Colonic mucosa (tissue), 4 donors: ENCODE measurements around the gene STAT3. TPM values are rescaled to one million over a fixed set of nuclear protein-coding genes. Genes with fewer than 3 reads are reported as not detected.

Source experiments
- DNase-seq: peaks from one replicate; pipeline ENCODE4 v3.0.0-alpha.2; 2020
- H3K27ac ChIP-seq: fragments of 200-600 bp; one replicate; pipeline ENCODE4 v1.8.0; 2021
- H3K27me3 ChIP-seq: fragments of 200-600 bp; one replicate; pipeline ENCODE4 v1.8.0; 2021
- H3K36me3 ChIP-seq: fragments of 200-600 bp; one replicate; pipeline ENCODE4 v1.8.0; 2021
- H3K4me1 ChIP-seq: fragments of 200-600 bp; one replicate; pipeline ENCODE4 v1.8.0; 2021; ENCODE audit warnings: mild to moderate bottlenecking
- H3K4me3 ChIP-seq: fragments of 200-600 bp; one replicate; pipeline ENCODE4 v1.8.0; 2021
- H3K9ac ChIP-seq, 2 donors: one replicate each; pipeline ENCODE4 v1.7.0; 2013; ENCODE audit warnings: control low read depth in 2 of 2, low read depth in 2 of 2, low read length in 2 of 2
- H3K9me3 ChIP-seq: fragments of 200-600 bp; one replicate; pipeline ENCODE4 v1.8.0; 2021
- intact Hi-C: fragments of 100-400 bp; cut with DNase I; formaldehyde crosslinking; loops from one replicate; pipeline ENCODE4 v1.14.1; 2022
- total RNA-seq, 2 donors: library from RNA; stranded (reverse); fragmentation: NEBNext Ultra II Directional in 1 of 2; extraction: Animal tissue kit (Norgen Biotek cat#: 25700) in 1 of 2; gene quantifications; one replicate each; pipeline ENCODE4 v1.2.1, GENCODE V29; 2021
- TF ChIP-seq, protein P1 (sequence below): fragments of 200-600 bp; IDR thresholded peaks from one replicate; pipeline ENCODE4 v1.8.0; 2022; ENCODE audit warnings: antibody characterized with exemption, mild to moderate bottlenecking
- donor health status: healthy.
- donor health status: DM: no; HTN: no; CAD: no.
- donor health status: DM: no; HTN: no; CAD: no.

STAT3 gene
- total RNA-seq, 2 donors from 2014 or later = 137 to 216 TPM

DNA sequence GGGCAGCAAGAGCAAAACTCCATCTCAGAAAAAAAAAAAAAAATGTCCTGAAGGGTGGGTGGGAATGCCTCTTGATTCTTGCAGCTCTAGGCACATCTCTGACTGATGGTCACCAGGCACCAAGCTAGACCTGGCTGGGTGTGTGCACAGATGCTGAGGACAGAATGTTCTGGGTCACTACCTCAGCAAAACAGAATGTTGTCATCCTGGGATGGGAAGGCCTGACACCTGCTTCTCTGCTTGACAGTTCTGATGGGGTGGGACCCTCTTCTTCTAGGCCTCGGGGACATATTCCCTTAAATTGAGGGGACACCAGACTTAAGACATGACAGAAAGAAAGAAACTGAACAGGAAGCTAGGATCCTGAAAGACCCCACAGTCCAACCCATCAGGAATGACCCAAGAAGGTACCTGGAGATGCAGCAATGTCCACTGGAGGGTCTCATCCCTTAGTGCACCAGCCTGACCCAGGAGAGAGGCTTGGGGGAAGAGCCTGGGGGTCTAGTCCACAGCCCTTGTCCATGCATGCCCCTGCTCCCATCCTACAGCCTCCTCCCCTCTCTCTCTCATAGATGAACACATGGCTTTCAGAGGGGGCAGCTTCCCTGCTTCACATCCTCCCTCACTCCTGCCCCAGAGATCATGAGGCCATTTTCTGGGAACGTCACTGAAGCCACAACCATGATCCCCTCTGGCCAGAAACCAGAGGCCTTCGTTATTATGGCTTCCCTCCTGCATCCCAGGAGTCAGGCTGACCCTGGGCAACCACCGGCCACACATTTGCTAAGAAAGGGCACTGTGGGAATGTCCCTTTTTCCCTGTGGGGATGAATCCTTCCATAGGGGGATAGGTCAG, 108.2 kb downstream of the STAT3 start:
- Histone ChIP-seq H3K9me3 (no peaks in the 10 kb centered on the region), H3K27ac (no peak overlapping the region), H3K4me1 (no peaks in the 10 kb centered on the region), H3K9ac (no peak overlapping the region), H3K27me3 (no peaks in the 10 kb centered on the region), H3K36me3 (no peaks in the 10 kb centered on the region), H3K4me3 (no peak overlapping the region)
- TF ChIP-seq, protein P1, sequence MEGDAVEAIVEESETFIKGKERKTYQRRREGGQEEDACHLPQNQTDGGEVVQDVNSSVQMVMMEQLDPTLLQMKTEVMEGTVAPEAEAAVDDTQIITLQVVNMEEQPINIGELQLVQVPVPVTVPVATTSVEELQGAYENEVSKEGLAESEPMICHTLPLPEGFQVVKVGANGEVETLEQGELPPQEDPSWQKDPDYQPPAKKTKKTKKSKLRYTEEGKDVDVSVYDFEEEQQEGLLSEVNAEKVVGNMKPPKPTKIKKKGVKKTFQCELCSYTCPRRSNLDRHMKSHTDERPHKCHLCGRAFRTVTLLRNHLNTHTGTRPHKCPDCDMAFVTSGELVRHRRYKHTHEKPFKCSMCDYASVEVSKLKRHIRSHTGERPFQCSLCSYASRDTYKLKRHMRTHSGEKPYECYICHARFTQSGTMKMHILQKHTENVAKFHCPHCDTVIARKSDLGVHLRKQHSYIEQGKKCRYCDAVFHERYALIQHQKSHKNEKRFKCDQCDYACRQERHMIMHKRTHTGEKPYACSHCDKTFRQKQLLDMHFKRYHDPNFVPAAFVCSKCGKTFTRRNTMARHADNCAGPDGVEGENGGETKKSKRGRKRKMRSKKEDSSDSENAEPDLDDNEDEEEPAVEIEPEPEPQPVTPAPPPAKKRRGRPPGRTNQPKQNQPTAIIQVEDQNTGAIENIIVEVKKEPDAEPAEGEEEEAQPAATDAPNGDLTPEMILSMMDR = no peak
- no peak for DNase-seq
- intact Hi-C loops = no loop called here

- H3K27ac ChIP-seq = peak overlapping the region; percentile 76
- H3K9ac ChIP-seq = peak overlapping the region in 1 of 2 donors; percentile 88
- TF ChIP-seq, protein P1 = no peak
- H3K36me3 ChIP-seq = no peaks in the 10 kb centered on the region
- peak; percentile 47 for DNase-seq
- intact Hi-C loops = no loop called here
- no peak overlapping the region for H3K4me3 ChIP-seq
- H3K9me3 ChIP-seq = no peaks in the 10 kb centered on the region
- peaks cover 7% of the 10 kb centered on the region for H3K4me1 ChIP-seq
- H3K27me3 ChIP-seq = no peaks in the 10 kb centered on the region
Observed at GRCh38 chr17:42277342-42277712, 110.9 kb downstream of the STAT3 start.

GRCh38 chr17:42276609-42277341, 111.5 kb downstream of the STAT3 start:
- TF ChIP-seq, protein P1 = no peak
- Histone ChIP-seq H3K4me1 (peaks cover 7% of the 10 kb centered on the region), H3K9me3 (no peaks in the 10 kb centered on the region), H3K27ac (peak overlapping the region; percentile 76), H3K36me3 (no peaks in the 10 kb centered on the region), H3K4me3 (peak overlapping the region; percentile 65), H3K27me3 (no peaks in the 10 kb centered on the region), H3K9ac (peak overlapping the region; percentile 67 to 88)
- peak; percentile 76 for DNase-seq
- intact Hi-C loops = no loop called here

- Histone ChIP-seq H3K9ac (peak within 1 kb of the TSS; percentile 77 to 88), H3K36me3 (no peaks in the 10 kb centered on the region), H3K4me1 (peaks cover 7% of the 10 kb centered on the region), H3K9me3 (no peaks in the 10 kb centered on the region), H3K4me3 (peak within 1 kb of the TSS; percentile 65), H3K27ac (peak within 1 kb of the TSS; percentile 76), H3K27me3 (no peaks in the 10 kb centered on the region)
- intact Hi-C loops = no loop called here
- peak; percentile 65 for DNase-seq
- TF ChIP-seq, protein P1 = no peak
Observed at GRCh38 chr17:42276359-42276608, 112.0 kb downstream of the STAT3 start, which contains the start of gene STAT5B. STAT5B (minus strand) TSS chr17:42276391; CDS start chr17:42232127, 44,264 bp downstream.

- peak overlapping the region; percentile 70 for H3K27ac ChIP-seq
- TF ChIP-seq, protein P1 = no peak
- H3K27me3 ChIP-seq = no peaks in the 10 kb centered on the region
- DNase-seq = peak; percentile 28
- H3K9me3 ChIP-seq = no peaks in the 10 kb centered on the region
- peak overlapping the region; percentile 65 for H3K4me3 ChIP-seq
- peak overlapping the region; percentile 77 to 88 for H3K9ac ChIP-seq
- intact Hi-C loops = no loop called here
- H3K36me3 ChIP-seq = no peaks in the 10 kb centered on the region
- H3K4me1 ChIP-seq = peaks cover 7% of the 10 kb centered on the region
Observed at GRCh38 chr17:42275527-42276358, 112.5 kb downstream of the STAT3 start.
